SU-DHL-6 (cell line): ENCODE measurements around the gene PHLDB2.

Experiments
- H2AFZ ChIP-seq: fragments of 200-600 bp; sonication (generic); 2 replicates; pipeline ENCODE4 v1.6.1; 2014; ENCODE audit warnings: low read depth, mild to moderate bottlenecking, moderate library complexity, mixed read lengths, antibody characterized with exemption, low read length; ENCODE audit not compliant: severe bottlenecking
- H3F3A ChIP-seq: fragments of 200-600 bp; shearing (Covaris generic); 2 replicates; pipeline ENCODE4 v1.6.0; 2016; ENCODE audit warnings: antibody characterized with exemption, mild to moderate bottlenecking; ENCODE audit not compliant: insufficient read depth
- H3K27ac ChIP-seq: fragments of 200-600 bp; sonication (generic); 2 replicates; pipeline ENCODE4 v1.5.1; 2016; ENCODE audit warnings: low read depth, mild to moderate bottlenecking, low read length, moderate library complexity, mixed read lengths
- H3K27me3 ChIP-seq: fragments of 200-600 bp; sonication (generic), shearing (Covaris generic); 2 replicates; pipeline ENCODE4 v1.6.0; 2014; ENCODE audit warnings: mild to moderate bottlenecking, low read length
- H3K36me3 ChIP-seq: fragments of 200-600 bp; sonication (generic); 2 replicates; pipeline ENCODE4 v1.6.1; 2014; ENCODE audit warnings: mild to moderate bottlenecking, low read length, mixed read lengths
- H3K4me2 ChIP-seq: fragments of 300-600, 200-600 bp; shearing (Covaris generic), sonication (generic); 2 replicates; pipeline ENCODE4 v1.6.0; 2014; ENCODE audit warnings: low read length, low read depth, mild to moderate bottlenecking; ENCODE audit not compliant: poor library complexity, severe bottlenecking
- H3K4me3 ChIP-seq: fragments of 200-600 bp; sonication (generic); 2 replicates; pipeline ENCODE4 v1.5.1; 2014; ENCODE audit warnings: antibody characterized with exemption, low read length, mild to moderate bottlenecking, mixed read lengths; ENCODE audit not compliant: insufficient read depth, poor library complexity, severe bottlenecking
- H3K79me2 ChIP-seq: fragments of 200-600 bp; sonication (generic); 2 replicates; pipeline ENCODE4 v1.6.1; 2014; ENCODE audit warnings: mild to moderate bottlenecking, low read length, moderate library complexity; ENCODE audit not compliant: insufficient read depth
- H3K9ac ChIP-seq: fragments of 200-600 bp; sonication (generic); 2 replicates; pipeline ENCODE4 v1.7.0; 2014; ENCODE audit warnings: mild to moderate bottlenecking, low read length
- H3K9me2 ChIP-seq: fragments of 200-600 bp; sonication (generic); replicated peaks from 2 replicates; pipeline ENCODE4 v1.6.1; 2014; ENCODE audit warnings: low read length; ENCODE audit not compliant: insufficient read depth
- H3K9me3 ChIP-seq: fragments of 200-600 bp; sonication (generic); 2 replicates; pipeline ENCODE4 v1.6.1; 2014; ENCODE audit warnings: low read length, mixed read lengths; ENCODE audit not compliant: insufficient read depth
- H4K20me1 ChIP-seq: fragments of 200-600 bp; sonication (generic); 2 replicates; pipeline ENCODE4 v1.6.1; 2014; ENCODE audit warnings: low read depth, mild to moderate bottlenecking, antibody characterized with exemption, low read length, moderate library complexity, mixed read lengths
- CTCF ChIP-seq: fragments of 200-600 bp; sonication (generic); IDR thresholded peaks from one replicate; pipeline ENCODE4 v1.5.1; 2017; ENCODE audit warnings: antibody characterized with exemption, mild to moderate bottlenecking, low read length, moderate library complexity; ENCODE audit not compliant: insufficient read depth, poor library complexity, severe bottlenecking
- EZH2phosphoT487 ChIP-seq: fragments of 200-600 bp; sonication (generic), shearing (Covaris generic); conservative IDR thresholded peaks from 2 replicates; pipeline ENCODE4 v1.6.1; 2018; ENCODE audit warnings: mild to moderate bottlenecking, antibody characterized with exemption, low read length, moderate library complexity, mixed read lengths

PHLDB2 gene

DNA sequence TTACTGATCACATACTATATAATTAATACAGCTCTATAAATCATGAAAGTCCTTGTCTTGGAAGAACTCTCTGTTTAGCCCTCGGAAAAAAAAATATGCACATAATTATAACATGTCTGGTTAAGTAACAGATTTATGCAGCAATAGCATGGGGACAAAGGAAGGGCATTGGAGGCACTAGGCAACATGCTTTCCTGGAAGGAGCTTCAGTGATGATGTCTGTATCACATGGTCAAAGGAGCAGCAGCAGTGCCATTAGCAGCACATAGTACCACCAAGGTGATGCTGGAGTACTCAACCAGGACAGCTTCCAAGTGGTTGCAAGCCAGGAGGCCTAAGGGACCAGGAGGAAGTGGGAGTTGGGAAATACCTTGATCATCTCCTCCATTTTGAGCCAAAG lies 36.3 kb upstream of the PHLDB2 start:
- no peaks in the 10 kb centered on the region for H3K36me3 ChIP-seq
- TF ChIP-seq EZH2phosphoT487: no peak
- TF ChIP-seq CTCF: no peak
- no peak overlapping the region for H3K9ac ChIP-seq
- H2AFZ ChIP-seq: no peak overlapping the region
- no peaks in the 10 kb centered on the region for H3K27me3 ChIP-seq
- no peak overlapping the region for H3K27ac ChIP-seq
- H4K20me1 ChIP-seq: no peaks in the 10 kb centered on the region
- H3K4me2 ChIP-seq: no peak overlapping the region
- H3K4me3 ChIP-seq: no peak overlapping the region
- H3K9me2 ChIP-seq: no peaks in the 10 kb centered on the region
- H3K79me2 ChIP-seq: no peaks in the 10 kb centered on the region
- H3K9me3 ChIP-seq: peaks cover 11% of the 10 kb centered on the region
- H3F3A ChIP-seq: no peaks in the 10 kb centered on the region

DNA sequence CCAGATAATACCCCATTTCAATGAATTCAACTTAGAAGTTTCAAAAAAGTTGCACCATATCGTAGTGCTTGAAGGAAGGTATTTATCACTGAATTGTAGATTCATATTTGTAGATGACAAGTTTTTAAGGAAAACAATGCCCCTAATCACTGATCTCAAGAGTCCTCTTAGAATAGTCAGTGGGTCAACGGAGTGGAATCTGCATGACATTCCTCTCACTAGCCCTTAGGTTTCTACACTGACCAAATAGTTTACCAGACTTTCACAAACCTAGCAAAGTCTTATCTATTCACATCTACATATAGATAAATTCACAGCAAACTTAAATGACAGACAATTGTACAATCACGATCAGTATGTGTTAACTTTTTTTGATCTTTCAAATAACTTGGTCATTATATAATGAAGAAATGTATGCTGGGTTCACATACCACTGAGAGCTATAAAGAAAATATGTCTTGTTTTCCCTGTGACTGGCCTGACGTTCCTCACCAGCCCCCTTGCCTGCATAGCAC lies 35.7 kb upstream of the PHLDB2 start:
- H3K9ac ChIP-seq: no peak overlapping the region
- no peaks in the 10 kb centered on the region for H4K20me1 ChIP-seq
- H3K79me2 ChIP-seq: no peaks in the 10 kb centered on the region
- no peak for TF ChIP-seq EZH2phosphoT487
- no peak for TF ChIP-seq CTCF
- H3K27ac ChIP-seq: no peak overlapping the region
- no peaks in the 10 kb centered on the region for H3F3A ChIP-seq
- no peak overlapping the region for H3K4me3 ChIP-seq
- peaks cover 11% of the 10 kb centered on the region for H3K9me3 ChIP-seq
- H3K27me3 ChIP-seq: no peaks in the 10 kb centered on the region
- no peaks in the 10 kb centered on the region for H3K9me2 ChIP-seq
- no peak overlapping the region for H2AFZ ChIP-seq
- no peak overlapping the region for H3K4me2 ChIP-seq
- no peaks in the 10 kb centered on the region for H3K36me3 ChIP-seq

GRCh38 chr3:111824351-111824750 lies 34.7 kb upstream of the PHLDB2 start:
- H3F3A ChIP-seq: no peaks in the 10 kb centered on the region
- no peak overlapping the region for H3K4me3 ChIP-seq
- no peak overlapping the region for H3K4me2 ChIP-seq
- H3K79me2 ChIP-seq: no peaks in the 10 kb centered on the region
- no peaks in the 10 kb centered on the region for H3K9me2 ChIP-seq
- TF ChIP-seq EZH2phosphoT487: no peak
- TF ChIP-seq CTCF: no peak
- no peaks in the 10 kb centered on the region for H3K36me3 ChIP-seq
- no peak overlapping the region for H2AFZ ChIP-seq
- H3K9me3 ChIP-seq: peaks cover 6% of the 10 kb centered on the region
- no peaks in the 10 kb centered on the region for H4K20me1 ChIP-seq
- H3K27ac ChIP-seq: no peak overlapping the region
- no peaks in the 10 kb centered on the region for H3K27me3 ChIP-seq
- no peak overlapping the region for H3K9ac ChIP-seq
